Measurements from ENCODE around the gene NIFK.
"Not testable (repeated sequence)": the region's sequence is repeated elsewhere in the genome, so short reads cannot be mapped to it uniquely, and the experiment has no call there.

NIFK gene

DNA sequence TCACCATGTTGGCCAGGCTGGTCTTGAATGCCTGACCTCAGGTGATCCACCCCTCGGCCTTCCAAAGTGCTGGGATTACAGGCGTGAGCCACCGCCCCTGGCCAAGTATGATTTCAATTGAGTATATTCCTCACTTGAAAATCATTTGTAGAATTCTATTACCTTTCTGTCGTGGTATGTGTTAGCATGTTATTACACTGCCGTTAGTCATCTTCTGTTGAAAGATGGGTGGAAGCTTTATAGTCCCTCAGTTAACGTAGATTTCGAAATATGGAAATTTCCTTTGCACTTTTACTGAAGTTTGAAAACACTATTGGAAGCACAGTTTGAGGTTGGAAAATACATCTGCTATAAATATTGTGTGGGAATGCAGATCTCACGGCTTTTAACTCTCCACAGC, 14.7 kb downstream of the NIFK start:
- no peak for TF ChIP-seq CTCF (IDR thresholded peaks at IDR 0.05; ENCODE audit: low read depth, low read length, missing control alignments)
- in situ Hi-C loops (cut with HindIII; ENCODE audit: low sequenced_read_pairs) = loop anchor here (25.0 kb wide), 1 partner anchor 335 kb away; no protein-coding TSS in a partner anchor
- no peak overlapping the region for H3K4me3 ChIP-seq (ENCODE audit: low read depth, low read length)
- no peak for DNase-seq (ENCODE audit: low read depth)

DNA sequence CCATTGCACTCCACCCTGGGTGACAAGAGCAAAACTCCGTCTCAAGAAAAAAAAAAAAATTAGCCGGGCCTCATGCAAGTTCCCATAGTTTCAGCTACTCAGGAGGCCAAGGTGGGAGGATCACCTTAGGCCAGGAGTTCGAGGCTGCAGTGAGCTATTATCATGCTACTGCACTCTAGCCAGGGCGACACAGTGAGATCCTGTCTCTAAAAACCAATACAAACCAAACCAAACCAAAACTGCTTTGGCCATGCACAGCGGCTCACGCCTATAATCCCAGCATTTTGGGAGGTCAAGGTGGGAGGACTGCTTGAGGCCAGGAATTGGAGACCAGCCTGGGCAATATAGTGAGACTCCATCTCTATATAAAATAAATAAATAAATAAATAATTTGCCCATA, 19.1 kb downstream of the NIFK start:
- no peak overlapping the region for H3K4me3 ChIP-seq (ENCODE audit: low read depth, low read length)
- DNase-seq (ENCODE audit: low read depth) = no peak
- TF ChIP-seq CTCF (IDR thresholded peaks at IDR 0.05; ENCODE audit: low read depth, low read length, missing control alignments) = no peak
- in situ Hi-C loops (cut with HindIII; ENCODE audit: low sequenced_read_pairs) = loop anchor here (25.0 kb wide), 1 partner anchor 330 kb away; no protein-coding TSS in a partner anchor

DNA sequence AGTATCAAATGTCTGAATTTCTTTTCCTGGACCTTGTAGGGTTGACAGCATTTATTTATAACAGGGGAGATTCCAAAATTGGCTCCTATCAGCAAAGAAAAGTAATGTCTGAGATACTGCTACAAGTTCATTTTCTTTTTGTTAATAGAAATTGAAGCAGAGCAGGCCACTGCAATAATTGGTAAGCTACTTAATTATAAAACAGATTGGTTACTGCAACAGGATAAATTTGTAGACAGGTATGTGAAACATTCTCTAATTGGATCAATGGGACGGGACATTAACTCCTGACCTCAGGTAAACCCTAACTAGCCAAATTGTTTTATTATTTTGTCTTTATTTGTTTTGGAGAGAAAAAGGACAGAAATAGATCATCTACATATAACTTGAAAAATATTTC, 20.5 kb downstream of the NIFK start:
- no peak overlapping the region for H3K4me3 ChIP-seq (ENCODE audit: low read depth, low read length)
- in situ Hi-C loops (cut with HindIII; ENCODE audit: low sequenced_read_pairs) = loop anchor here (25.0 kb wide), 1 partner anchor 329 kb away; no protein-coding TSS in a partner anchor
- no peak for TF ChIP-seq CTCF (IDR thresholded peaks at IDR 0.05; ENCODE audit: low read depth, low read length, missing control alignments)
- DNase-seq (ENCODE audit: low read depth) = no peak

GRCh38 chr2:121711481-121711880, 25.2 kb downstream of the NIFK start:
- not testable (repeated sequence) for H3K4me3 ChIP-seq (ENCODE audit: low read depth, low read length); DNase-seq (ENCODE audit: low read depth)
- in situ Hi-C loops (cut with HindIII; ENCODE audit: low sequenced_read_pairs) = loop anchor here (25.0 kb wide), 1 partner anchor 324 kb away; no protein-coding TSS in a partner anchor

GRCh38 chr2:121710470-121711170, 26.1 kb downstream of the NIFK start:
- TF ChIP-seq CTCF (IDR thresholded peaks at IDR 0.05; ENCODE audit: low read depth, low read length, missing control alignments) = no peak
- in situ Hi-C loops (cut with HindIII; ENCODE audit: low sequenced_read_pairs) = loop anchor here (25.0 kb wide), 1 partner anchor 323 kb away; no protein-coding TSS in a partner anchor
- DNase-seq (ENCODE audit: low read depth) = no peak

GRCh38 chr2:121709776-121710469, 26.8 kb downstream of the NIFK start:
- H3K4me3 ChIP-seq (ENCODE audit: low read depth, low read length) = no peak overlapping the region
- DNase-seq (ENCODE audit: low read depth) = no peak
- in situ Hi-C loops (cut with HindIII; ENCODE audit: low sequenced_read_pairs) = loop anchor here (25.0 kb wide), 1 partner anchor 323 kb away; no protein-coding TSS in a partner anchor
- TF ChIP-seq CTCF (IDR thresholded peaks at IDR 0.05; ENCODE audit: low read depth, low read length, missing control alignments) = no peak

More at GRCh38 chr2:121710470-121711170, 26.1 kb downstream of the NIFK start:
- no peak overlapping the region for H3K4me3 ChIP-seq (ENCODE audit: low read depth, low read length)

GRCh38 chr2:121707920-121708361, 28.7 kb downstream of the NIFK start:
- no peak for DNase-seq (ENCODE audit: low read depth)
- H3K4me3 ChIP-seq (ENCODE audit: low read depth, low read length) = no peak overlapping the region
- in situ Hi-C loops (cut with HindIII; ENCODE audit: low sequenced_read_pairs) = loop anchor here (25.0 kb wide), 1 partner anchor 321 kb away; no protein-coding TSS in a partner anchor
- no peak for TF ChIP-seq CTCF (IDR thresholded peaks at IDR 0.05; ENCODE audit: low read depth, low read length, missing control alignments)
